Right renal cortex interstitium (tissue), 3 donors: ENCODE measurements around the gene CACNA1H. TPM values are rescaled to one million over a fixed set of nuclear protein-coding genes. Genes with fewer than 3 reads are reported as not detected.

ENCODE experiments used
- DNase-seq, 3 donors: peaks; one replicate each; pipeline ENCODE4 v3.0.0-alpha.2; 2013; ENCODE audit warnings: low read depth in 3 of 3, low spot score in 2 of 3
- polyA plus RNA-seq, 3 donors: library from polyadenylated mRNA; unstranded; fragments of 120-200 nt; gene quantifications; one replicate each; pipeline ENCODE4 v1.2.1, GENCODE V29; 2013; ENCODE audit not compliant: insufficient read length in 3 of 3

The CACNA1H gene
- polyA plus RNA-seq, 3 donors = 16.6 to 18.4 (median 16.9) TPM

DNA sequence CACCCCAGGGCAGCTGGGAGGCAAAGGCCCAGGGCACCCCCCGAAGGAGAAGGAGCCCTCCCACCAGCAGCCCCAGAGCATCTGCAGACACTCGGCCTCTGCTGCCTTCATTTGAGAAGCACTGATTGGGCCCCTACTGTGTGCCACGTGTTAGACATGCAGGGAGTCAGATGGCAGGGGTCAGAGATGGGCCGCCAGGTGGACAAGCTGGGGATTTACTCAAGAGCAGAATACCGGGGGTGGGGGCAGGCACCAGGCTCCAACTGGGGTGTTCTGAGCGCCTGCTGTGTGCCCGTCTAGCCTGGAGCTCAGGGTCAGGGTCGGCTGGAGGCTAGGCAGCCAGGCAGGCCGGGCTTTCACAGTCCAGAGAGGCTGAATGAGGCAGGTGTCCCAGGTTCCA, 53.4 kb downstream of the CACNA1H start:
- no peak for DNase-seq

GRCh38 chr16:1206786-1207185, 53.9 kb downstream of the CACNA1H start:
- no peak for DNase-seq

- DNase-seq = no peak
These were observed 55.4 kb downstream of the CACNA1H start for GRCh38 chr16:1208239-1208830.

DNA sequence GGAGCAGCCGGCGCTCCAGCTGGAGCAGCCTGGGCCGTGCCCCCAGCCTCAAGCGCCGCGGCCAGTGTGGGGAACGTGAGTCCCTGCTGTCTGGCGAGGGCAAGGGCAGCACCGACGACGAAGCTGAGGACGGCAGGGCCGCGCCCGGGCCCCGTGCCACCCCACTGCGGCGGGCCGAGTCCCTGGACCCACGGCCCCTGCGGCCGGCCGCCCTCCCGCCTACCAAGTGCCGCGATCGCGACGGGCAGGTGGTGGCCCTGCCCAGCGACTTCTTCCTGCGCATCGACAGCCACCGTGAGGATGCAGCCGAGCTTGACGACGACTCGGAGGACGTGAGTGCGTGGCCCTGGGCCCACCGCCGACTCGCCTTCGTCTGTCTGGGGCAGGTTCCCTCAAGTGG, 56.2 kb downstream of the CACNA1H start:
- no peak for DNase-seq

DNA sequence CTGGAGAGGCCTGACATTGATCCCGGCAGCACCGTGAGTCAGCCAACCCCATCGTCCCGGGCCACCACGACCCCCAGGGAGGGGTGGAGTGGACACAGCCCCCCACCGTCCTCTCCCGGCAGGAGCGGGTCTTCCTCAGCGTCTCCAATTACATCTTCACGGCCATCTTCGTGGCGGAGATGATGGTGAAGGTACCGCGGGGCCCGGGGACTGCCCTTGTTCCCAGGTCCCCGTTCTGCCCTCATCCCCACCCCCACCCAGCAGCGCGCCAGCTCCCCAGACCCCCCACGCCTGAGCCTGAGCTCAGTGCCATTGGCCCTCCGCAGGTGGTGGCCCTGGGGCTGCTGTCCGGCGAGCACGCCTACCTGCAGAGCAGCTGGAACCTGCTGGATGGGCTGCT, 57.6 kb downstream of the CACNA1H start:
- DNase-seq = no peak

DNA sequence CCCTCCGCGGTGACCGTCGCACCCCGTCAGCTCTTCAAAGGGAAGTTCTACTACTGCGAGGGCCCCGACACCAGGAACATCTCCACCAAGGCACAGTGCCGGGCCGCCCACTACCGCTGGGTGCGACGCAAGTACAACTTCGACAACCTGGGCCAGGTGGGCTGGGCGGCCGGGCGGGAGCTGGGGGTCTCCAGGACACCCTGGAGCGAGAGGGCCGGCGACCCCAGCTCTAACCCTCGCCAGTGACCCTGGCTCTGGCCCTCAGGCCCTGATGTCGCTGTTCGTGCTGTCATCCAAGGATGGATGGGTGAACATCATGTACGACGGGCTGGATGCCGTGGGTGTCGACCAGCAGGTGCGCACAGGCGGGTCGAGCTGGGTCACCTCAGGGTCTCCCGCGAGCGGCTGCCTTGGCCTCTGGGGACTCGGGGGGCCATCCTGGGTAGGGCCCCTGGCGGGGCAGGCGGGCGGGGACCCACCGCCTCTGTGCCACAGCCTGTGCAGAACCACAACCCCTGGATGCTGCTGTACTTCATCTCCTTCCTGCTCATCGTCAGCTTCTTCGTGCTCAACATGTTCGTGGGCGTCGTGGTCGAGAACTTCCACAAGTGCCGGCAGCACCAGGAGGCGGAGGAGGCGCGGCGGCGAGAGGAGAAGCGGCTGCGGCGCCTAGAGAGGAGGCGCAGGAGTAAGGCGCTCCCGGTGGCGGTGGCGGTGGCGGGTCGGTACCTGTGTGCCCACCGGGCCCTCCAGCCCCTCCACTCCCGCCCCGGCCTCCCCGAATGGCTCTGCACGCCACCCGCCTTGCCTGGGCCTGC, 58.8 kb downstream of the CACNA1H start:
- no peak for DNase-seq

DNA sequence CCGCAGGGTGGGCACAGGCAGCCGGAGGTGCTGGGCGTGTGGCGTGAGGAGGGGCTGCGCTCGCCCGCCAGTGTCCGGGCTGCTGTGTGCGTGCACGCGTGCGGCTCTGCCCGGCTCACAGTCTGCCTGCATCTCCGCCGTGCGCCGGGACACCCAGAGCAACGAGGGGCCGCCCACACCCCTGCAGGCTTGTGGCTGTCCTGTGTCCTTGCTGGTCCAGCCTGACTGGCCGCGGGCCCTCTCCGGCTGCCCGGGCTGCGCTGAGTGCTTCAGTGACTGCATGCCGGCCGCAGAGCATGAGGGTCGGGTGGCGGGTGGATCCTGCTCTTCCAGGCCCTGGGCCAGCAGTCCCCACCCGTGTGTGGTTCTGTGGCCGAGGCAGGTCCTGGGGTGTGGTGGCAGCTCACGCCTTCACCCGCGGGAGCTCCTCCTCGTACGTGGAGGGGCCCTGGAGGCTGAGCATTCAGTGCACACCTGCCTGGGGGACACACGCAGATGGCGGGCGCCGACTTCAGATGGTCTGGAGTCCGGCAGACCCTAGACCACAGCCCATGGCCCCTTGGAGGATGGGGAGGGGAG, 59.8 kb downstream of the CACNA1H start:
- no peak for DNase-seq

GRCh38 chr16:1213231-1213630, 60.3 kb downstream of the CACNA1H start:
- no peak for DNase-seq

DNA sequence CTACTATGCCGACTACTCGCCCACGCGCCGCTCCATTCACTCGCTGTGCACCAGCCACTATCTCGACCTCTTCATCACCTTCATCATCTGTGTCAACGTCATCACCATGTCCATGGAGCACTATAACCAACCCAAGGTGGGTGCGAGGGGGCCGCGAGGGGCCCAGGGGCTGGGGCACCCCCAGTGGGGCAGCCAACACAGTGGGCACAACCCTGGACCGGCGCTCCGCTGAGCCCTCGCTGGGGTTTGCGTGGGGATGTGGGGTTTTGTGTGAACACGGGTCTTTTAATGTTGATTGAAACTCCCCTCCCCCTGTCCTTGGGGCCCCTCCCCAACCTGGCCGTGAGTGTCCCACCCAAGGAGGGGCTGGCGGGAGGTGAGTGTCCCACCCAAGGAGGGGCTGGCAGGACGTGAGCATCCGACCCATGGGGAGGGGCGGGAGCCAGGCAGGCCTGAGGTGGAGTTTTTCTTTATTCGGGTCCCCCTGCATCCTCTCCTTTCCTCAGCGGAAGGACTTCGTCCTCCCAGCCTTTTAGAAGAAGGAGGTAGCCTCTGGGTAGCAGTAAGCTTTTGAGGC, 61.0 kb downstream of the CACNA1H start:
- no peak for DNase-seq

DNA sequence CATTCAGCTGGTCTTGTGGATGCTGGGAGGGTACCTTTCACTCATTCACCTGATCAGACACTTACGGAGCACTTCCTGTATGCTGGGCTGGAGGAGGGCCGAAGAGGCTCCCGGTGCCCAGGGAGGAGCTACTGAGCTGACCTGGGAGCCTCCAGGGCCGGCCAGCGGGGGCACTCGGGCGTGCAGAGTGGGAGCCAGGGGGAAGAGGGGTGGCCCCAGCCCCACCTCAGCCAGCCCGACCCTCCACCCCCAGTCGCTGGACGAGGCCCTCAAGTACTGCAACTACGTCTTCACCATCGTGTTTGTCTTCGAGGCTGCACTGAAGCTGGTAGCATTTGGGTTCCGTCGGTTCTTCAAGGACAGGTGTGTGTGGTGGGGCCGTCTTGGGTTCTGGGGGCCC, 61.8 kb downstream of the CACNA1H start:
- no peak for DNase-seq

DNA sequence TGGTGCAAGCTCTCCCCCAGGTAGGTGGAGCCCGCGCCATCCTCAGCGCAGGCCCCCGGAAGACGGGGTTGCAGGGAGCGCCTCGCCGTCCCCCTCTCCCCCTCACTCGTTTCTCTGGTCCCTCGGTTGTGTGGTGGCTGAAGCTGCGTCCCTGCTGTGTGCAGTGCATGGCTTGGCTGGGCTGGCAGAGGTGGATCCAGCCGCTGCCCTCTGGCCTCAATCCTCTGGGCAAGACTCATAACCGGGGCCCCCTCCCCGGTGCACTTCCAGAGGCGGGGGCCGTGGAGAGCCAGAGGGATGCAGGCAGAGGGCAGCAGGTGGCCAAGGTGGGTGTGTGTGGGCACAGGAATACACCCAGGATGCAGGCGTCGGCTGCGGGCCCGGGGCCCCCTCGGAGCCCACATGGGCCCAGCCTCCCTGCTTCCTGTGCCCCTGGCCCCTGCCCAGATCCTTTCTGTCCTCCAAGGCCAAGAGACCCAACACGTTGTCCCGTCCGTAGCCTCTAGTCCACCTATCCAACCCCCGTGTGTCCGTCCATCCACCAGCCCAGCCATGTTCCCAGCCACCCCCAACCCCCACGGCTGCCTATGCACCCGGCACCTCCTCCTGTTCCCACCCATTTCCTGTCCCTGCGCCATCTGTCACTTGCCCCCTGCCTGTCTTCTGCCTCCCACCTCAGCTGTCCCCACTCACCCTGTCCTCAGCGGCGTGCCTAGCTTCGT, 62.8 kb downstream of the CACNA1H start:
- no peak for DNase-seq

DNA sequence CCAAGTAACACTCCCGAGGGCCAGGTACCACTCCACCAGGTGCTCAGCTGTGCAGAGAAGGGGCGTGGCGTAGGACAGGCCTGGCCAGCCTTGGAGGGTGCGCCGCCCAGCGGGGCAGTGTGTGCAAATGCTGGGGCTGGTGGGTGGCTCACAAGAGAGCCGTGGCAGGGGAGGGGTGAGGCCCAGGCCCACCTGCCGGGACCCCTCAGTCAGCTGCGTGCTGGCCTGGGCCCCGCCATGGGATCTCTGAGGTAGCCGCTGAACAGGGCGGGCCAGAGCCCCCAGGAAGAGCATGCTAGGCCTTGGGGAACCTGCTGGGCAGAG, 63.4 kb downstream of the CACNA1H start:
- no peak for DNase-seq

DNA sequence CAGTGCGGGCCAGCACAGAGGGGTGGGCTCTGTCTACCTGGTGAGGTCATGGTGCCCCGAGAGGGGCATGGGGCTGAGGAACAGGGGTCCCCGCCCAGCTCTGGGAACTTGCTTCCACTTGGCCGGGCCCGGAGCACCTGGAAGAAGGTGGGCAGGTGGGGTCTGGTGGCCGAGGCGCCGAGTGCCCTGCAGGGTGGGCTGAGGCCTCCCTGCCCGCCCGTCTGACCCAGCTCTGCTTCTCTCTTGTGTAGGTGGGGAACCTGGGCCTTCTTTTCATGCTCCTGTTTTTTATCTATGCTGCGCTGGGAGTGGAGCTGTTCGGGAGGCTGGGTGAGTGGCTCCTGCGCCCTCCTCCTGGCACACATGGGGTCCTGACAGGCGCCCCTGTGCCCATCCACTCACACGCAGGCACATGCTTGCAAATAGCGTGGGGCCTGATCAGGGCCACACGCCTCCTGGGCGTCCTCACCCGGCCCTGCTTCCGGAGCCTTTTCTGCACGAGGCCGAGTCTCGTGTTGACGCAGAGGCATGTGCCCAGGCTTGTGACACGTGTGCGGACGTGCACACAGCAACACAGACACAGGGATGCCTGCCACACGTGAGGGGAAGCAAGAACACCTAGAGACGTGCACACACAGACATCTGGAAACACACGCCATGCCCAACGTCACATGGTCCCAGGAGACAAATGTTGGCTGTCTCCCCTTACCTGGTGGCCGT, 63.9 kb downstream of the CACNA1H start:
- no peak for DNase-seq

DNA sequence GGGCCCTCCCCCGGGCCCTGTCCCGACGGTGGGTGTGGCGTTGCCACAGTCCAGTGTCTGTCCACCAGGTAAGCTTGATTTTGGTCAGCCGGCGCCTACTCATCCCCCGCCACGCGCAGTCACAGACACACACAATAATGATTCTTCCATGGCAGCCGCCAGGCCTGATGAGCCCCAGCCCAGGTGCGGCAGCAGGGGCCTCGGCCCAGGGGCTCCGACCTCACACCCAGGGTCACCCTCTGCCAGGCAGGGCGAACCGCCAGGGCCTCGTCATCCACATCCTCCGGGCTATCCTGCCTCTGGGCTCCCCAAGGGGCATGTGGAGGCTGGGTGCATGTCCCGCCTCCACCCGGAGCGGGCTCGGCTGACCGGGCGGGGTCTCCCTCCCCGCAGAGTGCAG, 64.6 kb downstream of the CACNA1H start:
- DNase-seq = no peak

DNA sequence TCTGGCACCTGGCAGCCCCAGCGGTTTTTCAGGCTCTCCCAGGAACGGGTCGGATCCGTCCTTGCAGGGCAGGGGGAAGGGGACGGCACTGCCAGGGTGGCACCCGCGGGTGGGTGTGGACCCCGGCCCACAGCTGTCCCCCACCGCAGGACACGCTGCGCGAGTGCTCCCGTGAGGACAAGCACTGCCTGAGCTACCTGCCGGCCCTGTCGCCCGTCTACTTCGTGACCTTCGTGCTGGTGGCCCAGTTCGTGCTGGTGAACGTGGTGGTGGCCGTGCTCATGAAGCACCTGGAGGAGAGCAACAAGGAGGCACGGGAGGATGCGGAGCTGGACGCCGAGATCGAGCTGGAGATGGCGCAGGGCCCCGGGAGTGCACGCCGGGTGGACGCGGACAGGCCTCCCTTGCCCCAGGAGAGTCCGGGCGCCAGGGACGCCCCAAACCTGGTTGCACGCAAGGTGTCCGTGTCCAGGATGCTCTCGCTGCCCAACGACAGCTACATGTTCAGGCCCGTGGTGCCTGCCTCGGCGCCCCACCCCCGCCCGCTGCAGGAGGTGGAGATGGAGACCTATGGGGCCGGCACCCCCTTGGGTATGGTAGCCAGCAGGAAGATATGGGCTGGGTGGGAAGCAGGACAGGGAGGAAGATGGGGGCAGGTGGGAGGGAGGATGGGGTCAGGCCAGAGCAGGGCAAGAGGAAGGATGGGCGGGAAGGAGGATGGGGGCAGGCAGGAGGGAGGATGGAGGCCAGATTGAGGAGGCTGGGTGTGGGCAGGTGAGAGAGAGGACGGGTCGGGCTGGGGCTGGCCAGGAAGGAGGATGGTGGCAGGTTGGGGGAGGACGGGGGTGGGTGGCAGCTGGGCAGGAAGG, 65.4 kb downstream of the CACNA1H start:
- DNase-seq = no peak

GRCh38 chr16:1218930-1219611, 66.2 kb downstream of the CACNA1H start:
- DNase-seq = no peak

GRCh38 chr16:1220098-1220728, 67.3 kb downstream of the CACNA1H start:
- DNase-seq = no peak

GRCh38 chr16:1220841-1221627, 68.1 kb downstream of the CACNA1H start:
- no peak for DNase-seq
